Liver (tissue), 9 donors: ENCODE data around the gene CTU1. TPM values are rescaled to one million over a fixed set of nuclear protein-coding genes. Genes with fewer than 3 reads are reported as not detected.

ENCODE experiments used
- DNase-seq: peaks from one replicate; pipeline ENCODE4 v3.0.0-alpha.2; 2017; ENCODE audit warnings: low spot score
- H3K27ac ChIP-seq, 2 donors: one replicate each; pipeline ENCODE4 v1.7.0; 2013; ENCODE audit warnings: inconsistent platforms in 2 of 2, low read length in 2 of 2, control low read depth in 1 of 2, low read depth in 1 of 2, mild to moderate bottlenecking in 1 of 2
- H3K27me3 ChIP-seq, 4 donors: one replicate each; pipeline versions ENCODE4 v1.6.1 to v1.7.0; 2013; ENCODE audit warnings: low read length in 3 of 4, inconsistent platforms in 1 of 4, mild to moderate bottlenecking in 1 of 4, moderate library complexity in 1 of 4; ENCODE audit not compliant: control insufficient read depth in 4 of 4, insufficient read depth in 4 of 4
- H3K36me3 ChIP-seq, 4 donors: one replicate each; pipeline versions ENCODE4 v1.6.1 to v1.7.0; 2013; ENCODE audit warnings: low read length in 3 of 4, mild to moderate bottlenecking in 3 of 4, low read depth in 1 of 4, moderate library complexity in 1 of 4; ENCODE audit not compliant: control insufficient read depth in 4 of 4, insufficient read depth in 3 of 4
- H3K4me1 ChIP-seq, 4 donors: one replicate each; pipeline versions ENCODE4 v1.6.1 to v1.7.0; 2013; ENCODE audit warnings: low read length in 3 of 4, mild to moderate bottlenecking in 3 of 4, moderate library complexity in 1 of 4; ENCODE audit not compliant: control insufficient read depth in 4 of 4, insufficient read depth in 4 of 4
- H3K4me3 ChIP-seq, 3 donors: one replicate each; pipeline versions ENCODE4 v1.6.1 to v1.7.0; 2013; ENCODE audit warnings: low read length in 3 of 3, control low read depth in 1 of 3, low read depth in 1 of 3, mild to moderate bottlenecking in 1 of 3
- H3K9ac ChIP-seq, 2 donors: one replicate each; pipeline ENCODE4 v1.7.0; 2013; ENCODE audit warnings: low read length in 2 of 2, mild to moderate bottlenecking in 2 of 2, moderate library complexity in 2 of 2, control low read depth in 1 of 2, low read depth in 1 of 2
- H3K9me3 ChIP-seq, 4 donors: one replicate each; pipeline versions ENCODE4 v1.6.1 to v1.7.0; 2013; ENCODE audit warnings: low read length in 3 of 4; ENCODE audit not compliant: control insufficient read depth in 4 of 4
- ATF3 ChIP-seq: IDR thresholded peaks from 2 replicates; pipeline ENCODE4 v1.6.1; 2016; ENCODE audit warnings: antibody characterized with exemption
- CTCF ChIP-seq: fragments of 150-350 bp; IDR thresholded peaks from 2 replicates; pipeline ENCODE4 v1.5.1; 2017; ENCODE audit warnings: improper control_type of control experiment, low read depth, low read length; ENCODE audit not compliant: missing input control
- EGR1 ChIP-seq, 2 donors: IDR thresholded peaks; 2 replicates each; pipeline ENCODE4 v1.6.1; 2016 to 2018; ENCODE audit warnings: antibody characterized with exemption in 2 of 2, low read depth in 2 of 2
- FOXA1 ChIP-seq: IDR thresholded peaks from 2 replicates; pipeline ENCODE4 v1.6.1; 2016; ENCODE audit warnings: antibody characterized with exemption
- FOXA2 ChIP-seq: IDR thresholded peaks from 2 replicates; pipeline ENCODE4 v1.6.1; 2016; ENCODE audit warnings: antibody characterized with exemption
- GABPA ChIP-seq, 2 donors: IDR thresholded peaks in 1 of 2; conservative IDR thresholded peaks in 1 of 2; 2 replicates each; pipeline ENCODE4 v1.6.1; 2016; ENCODE audit warnings: antibody characterized with exemption in 2 of 2, mild to moderate bottlenecking in 1 of 2, moderate library complexity in 1 of 2
- HNF4A ChIP-seq, 2 donors: conservative IDR thresholded peaks; 2 replicates each; pipeline ENCODE4 v1.6.1; 2016; ENCODE audit warnings: antibody characterized with exemption in 2 of 2, mild to moderate bottlenecking in 2 of 2
- HNF4G ChIP-seq: IDR thresholded peaks from 2 replicates; pipeline ENCODE4 v1.6.1; 2016; ENCODE audit warnings: antibody characterized with exemption
- JUND ChIP-seq, 2 donors: IDR thresholded peaks; 2 replicates each; pipeline ENCODE4 v1.6.1; 2016; ENCODE audit warnings: antibody characterized with exemption in 2 of 2
- MAX ChIP-seq: IDR thresholded peaks from 2 replicates; pipeline ENCODE4 v1.6.1; 2016; ENCODE audit warnings: antibody characterized with exemption
- NR2F2 ChIP-seq: IDR thresholded peaks from 2 replicates; pipeline ENCODE4 v1.6.1; 2016; ENCODE audit warnings: antibody characterized with exemption
- RAD21 ChIP-seq, 2 donors: IDR thresholded peaks; 2 replicates each; pipeline ENCODE4 v1.6.1; 2016; ENCODE audit warnings: antibody characterized with exemption in 2 of 2, mild to moderate bottlenecking in 2 of 2
- REST ChIP-seq: IDR thresholded peaks from 2 replicates; pipeline ENCODE4 v1.6.1; 2016; ENCODE audit warnings: antibody characterized with exemption, mild to moderate bottlenecking
- RXRA ChIP-seq, 2 donors: IDR thresholded peaks; 2 replicates each; pipeline ENCODE4 v1.6.1; 2017 to 2018; ENCODE audit warnings: antibody characterized with exemption in 2 of 2, mild to moderate bottlenecking in 1 of 2
- SP1 ChIP-seq: IDR thresholded peaks from 2 replicates; pipeline ENCODE4 v1.6.1; 2018; ENCODE audit warnings: antibody characterized with exemption, mild to moderate bottlenecking
- TAF1 ChIP-seq: conservative IDR thresholded peaks from 2 replicates; pipeline ENCODE4 v1.6.1; 2016; ENCODE audit warnings: antibody characterized with exemption, mild to moderate bottlenecking
- YY1 ChIP-seq: IDR thresholded peaks from 2 replicates; pipeline ENCODE4 v1.6.1; 2016; ENCODE audit warnings: antibody characterized with exemption, mild to moderate bottlenecking
- ZBTB33 ChIP-seq: IDR thresholded peaks from 2 replicates; pipeline ENCODE4 v1.6.1; 2016; ENCODE audit warnings: antibody characterized with exemption
- WGBS: extraction: QIAGEN DNeasy Blood & Tissue Kit; methylation state at CpG from one replicate; pipeline ENCODE4 v1.1.7; 2013; 5-methylcytosine and 5-hydroxymethylcytosine counted together
- polyA plus RNA-seq, 2 donors: library from polyadenylated mRNA; stranded (reverse) in 1 of 2; unstranded in 1 of 2; fragments of 200-250 nt in 1 of 2; fragments of >200 nt in 1 of 2; fragmentation: Nextera tagmentation in 1 of 2; extraction: Ambion mirVana in 1 of 2; gene quantifications; one replicate each; pipeline versions ENCODE4 v1.2.1 to v1.2.3, GENCODE V29; 2013 to 2015
- total RNA-seq, 2 donors: library from RNA; depleted of rRNA; stranded (reverse); fragments of >200 nt; gene quantifications; one replicate each; pipeline ENCODE4 v1.2.3, GENCODE V29; 2014
- donor health status: healthy.
- donor health status: healthy.
- donor health status: healthy.
- donor health status: healthy.
- donor health status: healthy.

CTU1 gene
- total and polyA plus RNA-seq, 4 donors, result 0.19 to 3.7 (median 2.5) TPM

GRCh38 chr19:51070334-51071094 is 37.7 kb downstream of the CTU1 start:
- 73% methylated on average over 5 of the region's 5 CpGs for WGBS
- peaks cover 0 to 3% (median 0%) of the 10 kb centered on the region in 4 donors for H3K27me3 ChIP-seq

More at GRCh38 chr19:51070334-51071094, 37.7 kb downstream of the CTU1 start:
- H3K36me3 ChIP-seq, result no peaks in the 10 kb centered on the region
- peaks cover 0 to 10% (median 3%) of the 10 kb centered on the region in 4 donors for H3K9me3 ChIP-seq
- H3K4me3 ChIP-seq, result no peak overlapping the region
- no peak for DNase-seq
- no peak overlapping the region for H3K27ac ChIP-seq
- no peak overlapping the region for H3K9ac ChIP-seq
- no peaks in the 10 kb centered on the region for H3K4me1 ChIP-seq
- no peak for TF ChIP-seq CTCF
- no peak for TF ChIP-seq RAD21 (IDR thresholded peaks at IDR 0.05)
- no peak for TF ChIP-seq ZBTB33
- no peak for TF ChIP-seq REST
- no peak for TF ChIP-seq ATF3
- no peak for TF ChIP-seq HNF4G
- no peak for TF ChIP-seq FOXA2
- no peak for TF ChIP-seq HNF4A (conservative IDR thresholded peaks at IDR 0.05)
- TF ChIP-seq GABPA (IDR thresholded peaks at IDR 0.05 in 1 of 2, conservative IDR thresholded peaks at IDR 0.05 in 1 of 2), result no peak
- TF ChIP-seq YY1, result no peak
- no peak for TF ChIP-seq JUND (IDR thresholded peaks at IDR 0.05)
- no peak for TF ChIP-seq RXRA (IDR thresholded peaks at IDR 0.05)
- TF ChIP-seq FOXA1, result no peak
- no peak for TF ChIP-seq NR2F2
- TF ChIP-seq SP1, result no peak
- TF ChIP-seq TAF1, result no peak
- no peak for TF ChIP-seq EGR1 (IDR thresholded peaks at IDR 0.05; ENCODE audit: low read depth in 2 of 2)
- no peak for TF ChIP-seq MAX
